Epithelial cell of prostate (primary cell): ENCODE data around the gene PANK2.
"Not testable (repeated sequence)": the region's sequence is repeated elsewhere in the genome, so short reads cannot be mapped to it uniquely, and the experiment has no call there.

Experiments
- DNase-seq: peaks from one replicate; pipeline ENCODE4 v3.0.0-alpha.2; 2011; ENCODE audit warnings: low read depth, low spot score
- H3K27ac ChIP-seq: fragments of 450-650 bp; 2 replicates; pipeline ENCODE4 v1.5.1; 2017; ENCODE audit warnings: mild to moderate bottlenecking

The PANK2 gene

GRCh38 chr20:3924304-3925112 lies 35.3 kb downstream of the PANK2 start:
- no peak for DNase-seq
- H3K27ac ChIP-seq: no peak overlapping the region

- DNase-seq: no peak
- H3K27ac ChIP-seq: no peak overlapping the region
Observed at GRCh38 chr20:3925113-3925695, 36.0 kb downstream of the PANK2 start.

GRCh38 chr20:3925899-3926638 lies 36.9 kb downstream of the PANK2 start:
- DNase-seq: no peak

GRCh38 chr20:3927486-3928291 lies 38.5 kb downstream of the PANK2 start:
- peak overlapping the region; percentile 55 for H3K27ac ChIP-seq
- no peak for DNase-seq

More at GRCh38 chr20:3925899-3926638, 36.9 kb downstream of the PANK2 start:
- no peak overlapping the region for H3K27ac ChIP-seq

- no peak overlapping the region for H3K27ac ChIP-seq
Observed at GRCh38 chr20:3929713-3930060, 40.5 kb downstream of the PANK2 start.

GRCh38 chr20:3930265-3931206 lies 41.3 kb downstream of the PANK2 start:
- no peak for DNase-seq

More at GRCh38 chr20:3929713-3930060, 40.5 kb downstream of the PANK2 start:
- no peak for DNase-seq

GRCh38 chr20:3931664-3932063 lies 42.5 kb downstream of the PANK2 start:
- no peak for DNase-seq
- no peak overlapping the region for H3K27ac ChIP-seq

More at GRCh38 chr20:3930265-3931206, 41.3 kb downstream of the PANK2 start:
- no peak overlapping the region for H3K27ac ChIP-seq

- no peak overlapping the region for H3K27ac ChIP-seq
- DNase-seq: no peak
Observed at GRCh38 chr20:3932277-3932676, 43.1 kb downstream of the PANK2 start.

GRCh38 chr20:3932681-3933080 lies 43.5 kb downstream of the PANK2 start:
- no peak overlapping the region for H3K27ac ChIP-seq
- no peak for DNase-seq

- H3K27ac ChIP-seq: no peak overlapping the region
- no peak for DNase-seq
Observed at GRCh38 chr20:3933218-3933617, 44.0 kb downstream of the PANK2 start.

GRCh38 chr20:3934624-3935023 lies 45.4 kb downstream of the PANK2 start:
- H3K27ac ChIP-seq: no peak overlapping the region
- no peak for DNase-seq

- DNase-seq: no peak
- no peak overlapping the region for H3K27ac ChIP-seq
Observed at GRCh38 chr20:3935295-3935955, 46.2 kb downstream of the PANK2 start.

GRCh38 chr20:3935956-3936340 lies 46.8 kb downstream of the PANK2 start:
- H3K27ac ChIP-seq: no peak overlapping the region
- DNase-seq: no peak

GRCh38 chr20:3937618-3938017 lies 48.4 kb downstream of the PANK2 start:
- no peak overlapping the region for H3K27ac ChIP-seq
- DNase-seq: no peak

- no peak overlapping the region for H3K27ac ChIP-seq
- no peak for DNase-seq
Observed at GRCh38 chr20:3940905-3941304, 51.7 kb downstream of the PANK2 start.

GRCh38 chr20:3946666-3947065 lies 57.5 kb downstream of the PANK2 start:
- not testable (repeated sequence) for DNase-seq, H3K27ac ChIP-seq

GRCh38 chr20:3964719-3965118 lies 75.5 kb downstream of the PANK2 start:
- H3K27ac ChIP-seq: no peak overlapping the region
- no peak for DNase-seq

GRCh38 chr20:3966571-3966970 lies 77.4 kb downstream of the PANK2 start:
- H3K27ac ChIP-seq: no peak overlapping the region

GRCh38 chr20:3970016-3970415 lies 80.8 kb downstream of the PANK2 start:
- DNase-seq: no peak
- no peak overlapping the region for H3K27ac ChIP-seq

More at GRCh38 chr20:3966571-3966970, 77.4 kb downstream of the PANK2 start:
- DNase-seq: no peak
